ENCODE data around the gene EDN3.
"Not testable (repeated sequence)": the region's sequence is repeated elsewhere in the genome, so short reads cannot be mapped to it uniquely, and the experiment has no call there.

The EDN3 gene

DNA sequence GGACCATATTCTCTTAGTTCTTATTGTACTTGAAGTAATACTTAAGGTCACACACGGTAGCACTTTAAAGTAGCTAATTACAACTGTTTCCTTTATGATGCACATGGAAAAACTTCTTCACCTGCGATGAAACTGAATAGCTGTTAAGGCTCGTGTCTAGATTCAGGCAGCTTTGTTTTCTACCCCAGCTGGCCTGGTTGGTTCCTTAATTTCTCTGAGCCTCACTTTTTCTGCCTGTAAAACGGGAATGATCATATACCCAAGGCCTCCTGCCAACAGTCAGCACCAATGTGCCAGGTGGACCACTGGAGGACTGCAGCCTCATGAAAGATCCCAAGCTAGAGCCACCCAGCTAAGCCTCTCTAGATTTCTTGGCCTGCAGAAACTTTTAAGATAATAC, 35.0 kb downstream of the EDN3 start:
- no peak for TF ChIP-seq ZNF274 (IDR thresholded peaks at IDR 0.05; ENCODE audit: low read depth, low read length)
- no peak overlapping the region for H3K4me3 ChIP-seq (ENCODE audit: low read length)

DNA sequence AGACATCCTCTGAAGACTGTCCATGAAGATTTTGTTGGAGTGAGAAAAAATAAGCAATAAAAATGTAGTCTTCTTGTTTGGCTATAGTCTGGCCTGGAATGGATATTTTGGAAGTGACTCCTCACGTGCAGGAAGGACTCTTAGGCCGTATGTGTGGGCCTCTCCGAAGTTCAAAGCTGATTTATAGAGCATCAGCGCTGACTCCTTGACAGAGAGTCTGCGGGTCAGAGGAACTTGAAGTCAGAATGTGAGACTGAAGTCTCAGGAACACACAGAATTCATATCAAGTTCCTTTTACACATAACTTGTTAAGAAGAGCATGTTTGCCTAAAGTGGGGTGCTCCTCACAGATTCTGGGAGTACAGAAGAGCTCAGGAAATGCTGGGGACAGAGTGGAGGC, 36.1 kb downstream of the EDN3 start:
- no peak overlapping the region for H3K4me3 ChIP-seq (ENCODE audit: low read length)
- no peak for TF ChIP-seq ZNF274 (IDR thresholded peaks at IDR 0.05; ENCODE audit: low read depth, low read length)

DNA sequence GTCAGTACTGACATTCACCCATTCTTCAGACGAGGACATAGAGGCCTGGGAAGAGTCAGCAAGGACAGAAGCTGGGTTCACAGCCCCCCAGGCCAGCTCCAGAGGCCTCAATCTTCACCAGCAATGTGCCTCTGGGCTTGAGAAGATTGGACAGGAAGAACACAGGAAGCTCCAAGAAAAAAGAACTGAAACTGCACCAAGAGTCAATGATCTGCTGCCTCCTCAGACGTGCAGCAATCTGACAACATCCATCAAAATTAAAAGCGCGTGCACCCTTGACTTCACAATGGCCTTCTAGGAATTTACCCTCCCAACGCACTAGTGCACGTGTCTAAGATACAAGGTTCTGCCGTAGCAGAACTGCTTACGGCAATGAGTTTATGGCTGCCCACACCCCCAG, 38.0 kb downstream of the EDN3 start:
- not testable (repeated sequence) for H3K4me3 ChIP-seq (ENCODE audit: low read length)

DNA sequence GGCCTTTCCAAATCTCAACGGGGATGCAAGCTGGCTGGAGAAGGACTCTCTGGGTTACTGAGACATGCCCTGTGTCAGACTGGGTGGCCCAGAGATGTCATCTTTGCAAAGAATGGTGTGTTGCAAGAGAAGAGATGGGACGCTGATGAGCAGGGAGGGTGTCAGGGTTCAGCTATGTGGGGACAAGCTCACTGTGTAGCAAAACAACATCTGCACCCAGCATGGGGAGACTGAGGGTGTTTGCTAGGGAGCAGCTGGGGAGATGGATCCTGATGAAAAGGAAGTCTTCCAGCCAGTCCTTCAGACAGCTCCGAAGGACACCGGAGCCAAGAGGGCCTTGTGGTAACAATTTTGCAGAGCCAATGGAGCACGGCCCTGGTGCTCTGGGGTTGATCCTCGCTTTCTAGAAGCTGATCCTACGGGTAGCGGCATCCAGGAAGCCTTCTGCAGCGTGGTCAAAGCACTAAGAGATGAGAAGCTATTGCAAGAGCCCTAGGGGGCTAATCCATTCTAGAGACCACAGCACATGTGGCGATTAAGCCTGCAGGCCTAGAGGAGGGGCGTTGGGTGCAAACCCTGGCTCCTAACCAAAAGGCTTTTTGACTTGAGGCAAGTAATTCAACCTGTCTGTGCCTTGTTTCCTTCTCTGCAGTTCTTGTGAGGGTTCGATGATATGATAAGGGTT, 39.9 kb downstream of the EDN3 start:
- no peak overlapping the region for H3K4me3 ChIP-seq (ENCODE audit: low read length)
- TF ChIP-seq ZNF274 (IDR thresholded peaks at IDR 0.05; ENCODE audit: low read depth, low read length), result no peak

DNA sequence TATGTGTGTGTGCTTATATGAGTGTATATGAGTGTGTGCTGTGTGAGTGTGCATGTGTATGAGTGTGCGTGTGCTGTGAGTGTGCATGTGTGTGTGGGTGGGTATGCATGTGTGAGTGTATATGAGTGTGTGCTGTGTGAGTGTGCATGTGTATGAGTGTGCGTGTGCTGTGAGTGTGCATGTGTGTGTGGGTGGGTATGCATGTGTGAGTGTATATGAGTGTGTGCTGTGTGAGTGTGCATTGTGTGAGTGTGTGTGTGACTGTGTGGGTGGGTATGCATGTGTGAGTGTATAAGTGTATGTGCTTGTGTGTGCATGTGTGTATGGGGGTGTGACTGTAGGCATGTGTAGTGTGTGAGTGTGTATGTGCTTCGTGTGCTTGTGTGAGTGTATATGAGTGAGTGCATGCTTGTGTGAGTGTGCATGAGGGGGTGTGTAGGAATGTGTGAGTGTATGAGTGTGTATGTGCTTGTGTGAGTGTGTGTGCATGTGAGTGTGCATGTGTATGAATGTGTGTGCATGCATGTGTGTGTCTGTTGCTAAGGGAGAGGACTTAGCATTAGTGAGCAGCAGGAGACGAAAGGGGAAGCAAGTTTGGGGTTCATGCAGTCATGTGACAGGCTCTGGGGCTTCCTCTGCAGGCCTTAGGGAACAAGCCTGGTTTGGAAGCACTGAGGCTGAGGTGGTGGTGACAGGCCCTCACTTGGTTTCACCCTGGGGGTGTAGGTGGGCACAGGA, 41.0 kb downstream of the EDN3 start:
- H3K4me3 ChIP-seq (ENCODE audit: low read length), result not testable (repeated sequence)

DNA sequence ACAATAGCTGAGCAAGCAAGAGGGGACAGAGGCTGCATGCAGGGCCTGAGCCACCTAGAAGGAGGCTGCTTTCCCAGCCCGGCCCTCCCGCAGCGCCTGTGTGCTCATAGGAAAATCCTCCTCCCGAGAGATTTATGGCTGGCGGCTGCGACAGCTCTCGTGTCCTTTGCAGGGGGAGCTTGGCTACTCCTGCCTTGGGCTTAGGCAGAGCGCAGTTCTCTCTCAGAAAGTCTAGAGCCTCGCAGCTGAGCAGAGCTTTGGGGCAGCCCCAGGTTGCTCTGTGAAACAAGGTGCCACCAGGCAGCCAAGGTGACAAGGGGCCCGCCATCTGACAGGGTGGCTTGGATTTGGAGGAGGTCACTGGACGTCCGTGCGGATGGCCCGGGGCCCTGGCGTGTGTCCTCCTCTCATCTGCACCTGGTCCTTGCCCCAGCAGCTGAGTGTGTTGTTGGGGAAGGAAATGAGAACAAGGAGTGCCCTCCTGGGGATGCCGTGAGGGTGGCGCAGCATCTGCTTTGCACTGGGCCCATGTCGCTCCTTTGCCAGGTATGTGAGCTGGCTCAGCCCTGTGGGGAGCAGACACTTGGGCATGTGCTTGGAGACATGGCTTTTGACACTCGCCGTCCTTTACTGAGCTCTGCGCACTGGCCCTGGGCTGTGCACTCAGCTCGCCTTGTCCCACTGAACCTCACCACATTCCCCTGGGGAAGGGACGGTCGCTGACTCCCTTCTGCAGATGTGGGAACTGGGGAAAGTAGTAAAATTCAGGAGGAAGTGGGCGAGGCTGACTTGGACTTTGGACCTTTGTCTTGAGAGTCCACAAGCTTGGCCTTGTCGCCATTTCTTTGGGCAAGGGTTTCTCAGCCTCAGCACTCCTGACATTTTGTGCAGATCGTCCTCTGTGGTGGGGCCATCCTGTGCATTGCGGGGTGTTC, 41.9 kb downstream of the EDN3 start:
- H3K4me3 ChIP-seq (ENCODE audit: low read length), result no peak overlapping the region
- no peak for TF ChIP-seq ZNF274 (IDR thresholded peaks at IDR 0.05; ENCODE audit: low read depth, low read length)

DNA sequence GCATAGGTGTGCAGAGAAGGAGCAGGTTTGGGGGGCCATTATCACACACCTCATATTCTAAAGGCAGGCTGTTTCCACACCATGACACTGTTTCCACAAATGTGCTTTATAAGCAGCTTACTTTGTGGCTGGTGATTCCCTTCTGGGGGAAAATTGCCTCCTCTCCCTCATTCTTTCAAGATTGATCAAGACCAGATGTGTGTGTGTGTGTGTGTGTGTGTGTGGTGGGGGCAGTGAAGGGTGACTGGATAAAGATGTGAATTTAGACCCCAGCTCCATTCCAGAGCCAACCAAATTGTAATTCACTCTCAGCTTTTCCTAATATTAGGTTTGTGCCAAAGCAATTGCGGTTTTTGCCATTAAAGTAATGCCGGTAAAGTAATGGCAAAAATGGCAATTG, 45.6 kb downstream of the EDN3 start:
- TF ChIP-seq ZNF274 (IDR thresholded peaks at IDR 0.05; ENCODE audit: low read depth, low read length), result no peak
- H3K4me3 ChIP-seq (ENCODE audit: low read length), result no peak overlapping the region

DNA sequence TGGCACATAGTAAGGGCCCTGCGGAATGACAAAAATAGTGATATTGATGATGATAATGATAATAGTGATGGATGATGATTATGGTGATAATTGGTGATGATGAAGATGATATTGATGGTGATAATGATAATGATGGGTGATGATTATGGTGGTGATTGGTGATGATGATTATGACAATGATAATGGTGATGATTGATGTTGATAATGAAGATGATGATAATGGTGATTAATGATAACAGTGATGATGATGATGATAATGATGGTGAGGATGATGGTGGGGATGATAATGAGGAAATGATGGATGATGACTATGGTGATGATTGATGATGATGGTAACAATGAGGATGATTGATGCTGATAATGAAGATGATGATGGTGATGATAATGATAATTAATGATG, 48.9 kb downstream of the EDN3 start:
- H3K4me3 ChIP-seq (ENCODE audit: low read length), result no peak overlapping the region
- no peak for TF ChIP-seq ZNF274 (IDR thresholded peaks at IDR 0.05; ENCODE audit: low read depth, low read length)

DNA sequence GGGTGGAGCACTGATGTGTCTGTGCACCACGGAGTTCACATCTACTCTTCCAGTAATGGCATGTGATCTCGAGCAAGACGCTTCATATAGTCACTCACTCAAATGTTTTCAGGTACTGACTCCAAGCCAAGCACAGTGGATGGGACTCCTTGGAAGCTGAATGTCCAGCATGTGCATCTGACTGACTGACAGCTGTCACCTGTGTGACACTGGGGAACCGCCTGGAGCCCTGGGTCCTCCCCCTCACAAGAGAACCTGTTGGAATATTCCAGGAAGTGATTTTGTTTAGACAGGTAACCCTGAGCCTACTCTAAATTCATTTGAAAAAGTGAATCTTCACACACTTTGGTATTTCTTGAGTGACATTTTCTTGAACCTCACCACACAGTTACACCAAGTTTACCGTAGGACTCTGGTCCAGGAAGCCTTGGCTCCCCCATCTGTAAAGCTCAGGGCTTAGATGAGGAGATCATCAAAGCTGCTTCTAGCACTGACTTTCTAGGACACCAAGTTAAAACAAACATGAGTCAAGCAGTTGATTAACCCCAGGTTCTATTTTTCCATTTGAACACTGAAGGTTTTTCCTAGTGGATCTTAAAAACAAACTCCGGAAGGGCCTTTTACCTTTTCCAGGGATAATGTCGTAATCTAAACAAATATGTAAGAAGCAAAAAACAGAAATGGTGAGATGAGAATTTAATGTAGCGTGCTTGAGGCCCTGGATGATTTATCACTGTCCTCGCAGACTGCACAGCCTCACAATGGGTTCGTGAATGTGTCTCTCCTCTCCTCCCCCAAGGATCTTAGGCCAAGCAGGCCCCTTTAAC, 50.1 kb downstream of the EDN3 start:
- H3K4me3 ChIP-seq (ENCODE audit: low read length), result no peak overlapping the region
- no peak for TF ChIP-seq ZNF274 (IDR thresholded peaks at IDR 0.05; ENCODE audit: low read depth, low read length)

DNA sequence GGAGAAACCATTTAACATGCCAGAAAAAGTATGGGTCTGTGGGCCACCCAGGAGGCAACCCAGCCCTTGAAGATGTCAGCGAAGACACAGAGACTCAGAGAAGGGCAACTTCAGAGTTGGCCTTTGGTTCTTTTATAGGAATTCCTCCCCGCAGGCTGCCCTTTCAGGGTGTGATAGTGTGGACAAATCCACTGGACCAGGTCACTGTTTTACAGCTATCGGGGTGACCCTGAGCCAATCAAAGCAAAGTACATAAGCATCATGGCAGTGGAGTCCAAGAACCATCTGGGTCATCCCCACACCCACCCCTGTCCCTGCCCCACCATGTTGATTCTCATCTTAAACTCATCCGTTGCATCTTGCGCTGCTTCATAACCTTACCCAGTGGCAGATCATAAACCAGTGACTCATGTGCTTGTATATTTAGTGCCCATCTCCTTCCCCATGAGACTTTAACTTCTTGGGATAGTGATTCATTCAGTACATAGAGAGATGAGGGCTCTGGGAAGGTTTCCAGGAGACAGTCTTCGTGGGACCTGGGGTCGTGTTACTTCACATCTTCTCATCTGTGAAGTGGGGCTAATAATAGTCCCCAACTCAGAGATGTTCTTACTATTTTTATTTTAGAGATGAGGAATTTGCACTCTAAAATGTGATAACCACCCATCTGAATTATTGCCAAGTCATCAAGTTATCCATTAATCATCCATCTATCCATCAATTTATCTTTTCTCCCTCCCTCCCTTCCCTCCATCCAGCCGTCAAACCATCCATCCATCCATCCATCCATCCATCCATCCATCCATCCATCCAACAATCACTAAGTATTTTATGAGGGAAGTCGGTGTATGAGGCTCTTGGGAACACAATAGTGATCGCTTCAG, 51.0 kb downstream of the EDN3 start:
- no peak for TF ChIP-seq ZNF274 (IDR thresholded peaks at IDR 0.05; ENCODE audit: low read depth, low read length)

DNA sequence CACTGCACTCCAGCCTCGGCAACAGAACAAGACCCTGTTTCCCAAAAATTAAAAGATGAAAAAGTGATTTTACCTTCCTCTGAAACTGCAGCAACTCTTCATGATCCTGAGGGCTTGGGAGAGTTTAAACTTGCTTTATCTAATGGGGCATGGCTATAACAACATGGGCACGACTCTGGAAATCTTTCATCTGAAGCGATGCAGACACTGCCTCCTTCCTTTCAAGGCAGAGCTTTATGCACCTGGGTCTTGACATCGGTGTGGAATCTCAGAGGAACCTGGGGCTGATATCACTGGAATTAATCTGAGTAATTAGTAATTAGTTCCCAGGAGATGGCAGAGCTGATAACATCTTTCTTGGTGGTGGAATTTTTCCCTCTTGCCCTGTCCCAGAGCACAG, 52.1 kb downstream of the EDN3 start:
- H3K4me3 ChIP-seq (ENCODE audit: low read length), result no peak overlapping the region
- no peak for TF ChIP-seq ZNF274 (IDR thresholded peaks at IDR 0.05; ENCODE audit: low read depth, low read length)

More for the DNA sequence above, 51.0 kb downstream of the EDN3 start:
- H3K4me3 ChIP-seq (ENCODE audit: low read length), result no peak overlapping the region

DNA sequence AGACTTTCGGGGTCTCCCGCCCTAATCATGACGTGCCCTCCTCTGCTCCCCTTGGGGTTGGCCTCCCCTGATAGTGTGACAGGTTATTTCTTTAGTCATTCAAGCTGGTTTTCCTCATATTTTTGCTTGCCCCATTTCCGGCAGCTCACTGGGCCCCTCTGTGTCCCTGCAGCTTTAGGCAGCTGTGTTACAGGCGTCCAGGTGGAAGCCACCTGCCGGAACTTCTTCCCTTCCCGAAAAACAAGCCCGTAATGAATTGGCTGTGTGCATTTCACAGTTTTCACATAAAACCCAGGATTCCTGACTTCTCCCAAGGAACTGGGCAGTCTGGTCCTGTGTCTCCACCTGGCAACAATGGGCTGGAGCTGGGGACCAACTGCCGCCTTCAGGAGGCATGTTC, 52.6 kb downstream of the EDN3 start:
- no peak overlapping the region for H3K4me3 ChIP-seq (ENCODE audit: low read length)
- TF ChIP-seq ZNF274 (IDR thresholded peaks at IDR 0.05; ENCODE audit: low read depth, low read length), result no peak

DNA sequence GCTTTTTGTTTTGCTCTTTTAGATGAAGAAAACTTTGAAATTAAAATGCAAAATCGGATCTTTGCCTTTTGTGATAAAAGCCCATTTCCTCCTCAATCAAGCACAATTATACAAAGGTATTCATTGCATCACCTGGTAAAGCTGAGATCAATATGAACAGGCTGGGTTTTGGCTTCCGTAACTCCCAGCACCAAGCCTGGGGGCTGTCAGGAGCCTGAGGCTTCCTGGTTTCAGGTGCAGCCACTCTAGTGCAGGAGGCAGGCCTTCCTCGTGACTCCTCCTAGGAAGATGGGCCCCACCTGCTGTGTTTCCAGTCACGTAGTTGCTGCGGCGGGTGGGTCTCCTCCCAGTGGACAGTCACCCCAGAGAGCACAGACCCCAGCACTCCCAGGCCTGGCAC, 54.0 kb downstream of the EDN3 start:
- TF ChIP-seq ZNF274 (IDR thresholded peaks at IDR 0.05; ENCODE audit: low read depth, low read length), result no peak
- no peak overlapping the region for H3K4me3 ChIP-seq (ENCODE audit: low read length)

Measured in GM08714 (cell line).